Fibroblast of lung (primary cell): Measurements from ENCODE around the gene BATF3. TPM values are rescaled to one million over a fixed set of nuclear protein-coding genes. Genes with fewer than 3 reads are reported as not detected.

Experiments used
- DNase-seq, 2 donors: peaks; one replicate each; pipeline versions ENCODE4 v3.0.0 to v3.0.0-alpha.2; 2010; ENCODE audit warnings: low read depth in 2 of 2
- H2AFZ ChIP-seq: 2 replicates; pipeline ENCODE4 v1.5.1; 2012; ENCODE audit warnings: low read length, control low read depth, inconsistent platforms
- H3K27ac ChIP-seq: 2 replicates; pipeline ENCODE4 v1.5.1; 2011; ENCODE audit warnings: low read length, control low read depth; ENCODE audit not compliant: insufficient read depth
- H3K27me3 ChIP-seq: 2 replicates; pipeline ENCODE4 v1.5.1; 2011; ENCODE audit warnings: mild to moderate bottlenecking, low read length; ENCODE audit not compliant: control insufficient read depth, insufficient read depth
- H3K36me3 ChIP-seq: 2 replicates; pipeline ENCODE4 v1.5.1; 2011; ENCODE audit warnings: low read length; ENCODE audit not compliant: control insufficient read depth, insufficient read depth
- H3K4me1 ChIP-seq: 2 replicates; pipeline ENCODE4 v1.5.1; 2011; ENCODE audit warnings: low read length; ENCODE audit not compliant: control insufficient read depth, insufficient read depth; ENCODE audit errors: extremely low read depth
- H3K4me2 ChIP-seq: 2 replicates; pipeline ENCODE4 v1.5.1; 2011; ENCODE audit warnings: low read length, control low read depth; ENCODE audit not compliant: insufficient read depth; ENCODE audit errors: extremely low read depth
- H3K4me3 ChIP-seq, 4 experiments: fragments of 200-600 bp in 1 of 4; sonication (generic) in 1 of 4; replicated peaks in 1 of 4; 2 replicates each; pipeline ENCODE4 v1.5.1; 2011 to 2016; ENCODE audit warnings: low read length in 4 of 4, low read depth in 3 of 4, mild to moderate bottlenecking in 3 of 4, control low read depth in 2 of 4, inconsistent platforms in 1 of 4, mixed read lengths in 1 of 4; ENCODE audit not compliant: insufficient read depth in 1 of 4; ENCODE audit errors: control extremely low read depth in 1 of 4
- H3K79me2 ChIP-seq: 2 replicates; pipeline ENCODE4 v1.5.1; 2012; ENCODE audit warnings: mild to moderate bottlenecking, low read length, inconsistent platforms; ENCODE audit not compliant: control insufficient read depth, insufficient read depth
- H3K9ac ChIP-seq: 2 replicates; pipeline ENCODE4 v1.5.1; 2011; ENCODE audit warnings: mild to moderate bottlenecking, low read length, control low read depth; ENCODE audit not compliant: insufficient read depth
- H3K9me3 ChIP-seq: 2 replicates; pipeline ENCODE4 v1.5.1; 2012; ENCODE audit warnings: low read depth, low read length; ENCODE audit not compliant: control insufficient read depth, insufficient read depth
- H4K20me1 ChIP-seq: 2 replicates; pipeline ENCODE4 v1.5.1; 2011; ENCODE audit warnings: low read length; ENCODE audit not compliant: control insufficient read depth, insufficient read depth; ENCODE audit errors: extremely low read depth
- CTCF ChIP-seq, 2 donors: IDR thresholded peaks in 1 of 2; conservative IDR thresholded peaks in 1 of 2; 1 replicate in 1 of 2; 2 replicates in 1 of 2; pipeline ENCODE4 v1.5.1; 2011 to 2012; ENCODE audit warnings: low read length in 2 of 2, control low read depth in 1 of 2, inconsistent platforms in 1 of 2, low read depth in 1 of 2, mild to moderate bottlenecking in 1 of 2
- EZH2 ChIP-seq: IDR thresholded peaks from 2 replicates; pipeline ENCODE4 v1.5.1; 2012; ENCODE audit warnings: low read length, control low read depth, mild to moderate bottlenecking; ENCODE audit errors: missing control alignments
- polyA plus RNA-seq, 2 donors: library from polyadenylated mRNA; depleted of rRNA in 1 of 2; stranded (reverse) in 1 of 2; unstranded in 1 of 2; fragments of >200 nt; gene quantifications; 2 replicates each; pipeline ENCODE4 v1.2.1, GENCODE V29; 2011 to 2012; ENCODE audit warnings: missing spikeins in 1 of 2
- total RNA-seq: library from RNA; depleted of rRNA; stranded (reverse); fragments of >200 nt; gene quantifications from 2 replicates; pipeline ENCODE4 v1.2.1, GENCODE V29; 2014

The BATF3 gene
- total and polyA plus RNA-seq, 2 donors (not counting 1 experiment from before 2014, with no cell fraction given) = 6.8 to 9.1 TPM

DNA sequence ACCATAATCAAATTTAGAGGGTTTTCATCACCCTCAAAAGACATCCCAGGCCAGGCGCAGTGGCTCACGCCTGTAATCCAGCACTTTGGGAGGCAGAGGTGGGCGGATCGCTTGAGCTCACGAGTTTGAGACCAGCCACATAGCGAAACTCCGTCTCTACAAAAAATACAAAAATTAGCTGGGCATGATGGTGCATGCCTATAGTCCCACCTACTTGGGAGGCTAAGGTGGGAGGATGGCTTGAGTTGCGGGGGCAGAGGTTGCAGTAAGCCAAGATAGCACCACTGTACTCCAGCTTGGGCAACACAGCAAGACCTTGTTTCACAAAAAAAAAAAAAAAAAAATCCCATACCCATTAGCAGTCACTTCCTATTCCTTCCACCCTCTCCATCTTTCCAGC lies 33.5 kb upstream of the BATF3 start:
- Histone ChIP-seq H3K9me3 (no peaks in the 10 kb centered on the region), H3K4me3 (no peak overlapping the region), H3K79me2 (no peaks in the 10 kb centered on the region), H2AFZ (no peak overlapping the region), H3K36me3 (no peaks in the 10 kb centered on the region), H3K27me3 (no peaks in the 10 kb centered on the region), H4K20me1 (no peaks in the 10 kb centered on the region), H3K4me2 (no peak overlapping the region), H3K27ac (no peak overlapping the region), H3K9ac (no peak overlapping the region), H3K4me1 (no peaks in the 10 kb centered on the region)
- no peak for DNase-seq
- TF ChIP-seq EZH2 (no peak), CTCF (conservative IDR thresholded peaks at IDR 0.05 in 1 of 2, IDR thresholded peaks at IDR 0.05 in 1 of 2; ENCODE audit: low read depth in 1 of 2, low read length in 2 of 2) (no peak)

DNA sequence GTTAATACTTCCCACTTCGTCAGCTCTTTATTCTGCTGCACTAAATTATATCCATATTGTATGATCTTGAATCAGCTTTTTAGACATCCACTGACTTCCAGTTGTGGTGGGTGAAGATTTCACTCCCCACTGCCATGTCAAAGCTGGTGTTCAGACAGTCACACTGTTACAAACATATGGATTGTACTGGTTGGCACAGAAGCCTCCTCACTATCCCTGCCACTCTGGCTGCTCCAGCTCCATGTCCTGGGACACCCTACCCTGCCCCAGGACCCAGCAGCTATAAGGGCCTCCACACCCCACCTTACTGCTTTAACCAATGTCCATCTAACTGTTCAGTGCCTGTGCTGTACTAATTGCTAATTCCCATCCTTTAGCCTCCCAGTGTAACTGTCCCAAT lies 32.0 kb upstream of the BATF3 start:
- Histone ChIP-seq H3K4me3 (no peak overlapping the region), H3K79me2 (no peaks in the 10 kb centered on the region), H3K27me3 (no peaks in the 10 kb centered on the region), H4K20me1 (no peaks in the 10 kb centered on the region), H3K4me2 (no peak overlapping the region), H3K36me3 (no peaks in the 10 kb centered on the region), H3K27ac (no peak overlapping the region), H3K4me1 (no peaks in the 10 kb centered on the region), H2AFZ (no peak overlapping the region), H3K9me3 (no peaks in the 10 kb centered on the region), H3K9ac (no peak overlapping the region)
- no peak for DNase-seq
- TF ChIP-seq CTCF (conservative IDR thresholded peaks at IDR 0.05 in 1 of 2, IDR thresholded peaks at IDR 0.05 in 1 of 2; ENCODE audit: low read depth in 1 of 2, low read length in 2 of 2) (no peak), EZH2 (no peak)

DNA sequence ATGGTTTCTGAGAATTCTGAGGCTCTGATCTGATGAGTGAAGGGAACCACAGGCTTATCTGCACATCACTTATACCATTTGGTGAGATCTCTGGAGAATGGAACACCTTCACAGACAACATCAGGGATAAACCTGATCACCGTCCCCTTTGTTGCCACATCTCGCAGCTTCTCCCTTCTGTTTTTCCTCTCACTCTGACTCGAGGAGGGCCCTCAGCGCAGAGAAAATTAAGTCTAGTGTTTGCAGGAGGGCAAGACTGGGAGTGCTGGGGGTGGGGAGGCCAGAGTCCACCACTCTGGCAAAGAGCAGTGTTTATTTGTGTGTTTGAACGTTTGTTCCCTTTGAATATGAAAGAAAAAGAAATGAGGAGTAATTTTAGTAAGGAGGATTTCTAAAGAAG lies 29.0 kb upstream of the BATF3 start:
- Histone ChIP-seq H3K27me3 (no peaks in the 10 kb centered on the region), H3K27ac (no peak overlapping the region), H3K36me3 (peaks cover 2% of the 10 kb centered on the region), H3K4me3 (no peak overlapping the region), H3K79me2 (no peaks in the 10 kb centered on the region), H3K9me3 (no peaks in the 10 kb centered on the region), H3K9ac (no peak overlapping the region), H3K4me1 (no peaks in the 10 kb centered on the region), H3K4me2 (no peak overlapping the region), H4K20me1 (no peaks in the 10 kb centered on the region), H2AFZ (no peak overlapping the region)
- no peak for DNase-seq
- TF ChIP-seq CTCF (conservative IDR thresholded peaks at IDR 0.05 in 1 of 2, IDR thresholded peaks at IDR 0.05 in 1 of 2; ENCODE audit: low read depth in 1 of 2, low read length in 2 of 2) (no peak), EZH2 (no peak)
